Measurements from ENCODE around the gene HESX1.

Gene HESX1

DNA sequence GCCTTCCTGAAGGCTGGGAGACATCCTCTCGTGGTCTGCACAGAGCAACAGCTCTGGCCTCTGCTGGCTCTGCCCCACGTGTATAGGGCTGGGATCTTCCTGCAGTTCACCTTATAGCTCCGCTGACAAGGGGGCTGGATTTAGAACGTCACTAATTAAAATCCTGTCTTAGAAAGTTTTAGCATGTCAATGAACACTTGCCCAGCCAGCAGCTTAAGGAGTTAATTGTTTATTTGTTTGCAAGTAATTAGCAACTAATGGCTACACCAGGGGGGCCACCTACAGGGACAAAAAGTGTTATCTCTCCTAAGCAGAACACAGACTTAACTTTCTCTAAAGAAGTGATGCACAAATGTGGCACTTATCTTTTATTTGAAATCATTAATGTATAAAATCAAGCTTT lies at the start of gene HESX1:
Gene HESX1, minus strand, starts transcription at position 84 of the 403 bp plus-strand sequence. Its CDS starts 60 bp downstream, at position 24.
- no peak for DNase-seq

DNA sequence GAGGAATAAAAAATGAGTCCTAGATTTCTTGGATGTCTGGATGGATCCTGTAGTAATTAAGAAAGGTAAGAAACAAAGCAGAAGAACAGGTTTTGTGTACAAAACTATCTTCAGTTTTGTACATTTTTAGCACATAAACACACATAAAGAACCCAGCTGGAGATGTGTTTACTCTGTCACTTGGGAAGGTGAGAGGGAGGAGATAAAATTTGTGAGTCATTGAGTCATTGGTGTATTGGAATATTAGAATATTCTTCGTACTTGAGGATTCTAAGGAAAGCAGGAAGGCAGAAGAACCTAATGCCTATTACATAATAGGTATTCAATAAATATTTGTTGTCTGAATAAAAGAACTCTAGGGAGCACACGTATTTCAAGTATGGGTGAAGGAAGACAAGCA lies 45.2 kb upstream of the HESX1 start:
- DNase-seq = no peak

- DNase-seq = no peak
These were observed 35.1 kb upstream of the HESX1 start for GRCh38 chr3:57234613-57235575.

DNA sequence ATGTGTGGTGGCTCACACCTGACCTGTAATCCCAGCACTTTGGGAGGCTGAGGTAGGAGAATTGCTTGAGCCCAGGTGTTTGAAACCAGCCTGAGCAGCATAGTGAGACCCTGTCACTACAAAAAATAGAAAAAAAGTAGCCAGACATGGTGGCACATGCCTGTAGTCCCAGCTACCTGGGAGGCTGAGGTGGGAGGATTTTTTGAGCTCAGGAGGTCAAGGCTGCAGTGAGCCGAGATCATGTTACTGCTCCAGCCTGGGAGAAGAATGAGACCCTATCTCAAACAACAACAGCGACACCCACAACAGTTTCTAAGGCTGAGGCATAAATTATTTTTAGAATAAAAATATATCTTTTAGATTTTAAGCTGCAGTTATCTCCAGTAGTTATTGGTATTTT lies 34.0 kb upstream of the HESX1 start:
- DNase-seq = no peak

GRCh38 chr3:57230006-57230405 lies 30.2 kb upstream of the HESX1 start:
- DNase-seq = no peak

DNA sequence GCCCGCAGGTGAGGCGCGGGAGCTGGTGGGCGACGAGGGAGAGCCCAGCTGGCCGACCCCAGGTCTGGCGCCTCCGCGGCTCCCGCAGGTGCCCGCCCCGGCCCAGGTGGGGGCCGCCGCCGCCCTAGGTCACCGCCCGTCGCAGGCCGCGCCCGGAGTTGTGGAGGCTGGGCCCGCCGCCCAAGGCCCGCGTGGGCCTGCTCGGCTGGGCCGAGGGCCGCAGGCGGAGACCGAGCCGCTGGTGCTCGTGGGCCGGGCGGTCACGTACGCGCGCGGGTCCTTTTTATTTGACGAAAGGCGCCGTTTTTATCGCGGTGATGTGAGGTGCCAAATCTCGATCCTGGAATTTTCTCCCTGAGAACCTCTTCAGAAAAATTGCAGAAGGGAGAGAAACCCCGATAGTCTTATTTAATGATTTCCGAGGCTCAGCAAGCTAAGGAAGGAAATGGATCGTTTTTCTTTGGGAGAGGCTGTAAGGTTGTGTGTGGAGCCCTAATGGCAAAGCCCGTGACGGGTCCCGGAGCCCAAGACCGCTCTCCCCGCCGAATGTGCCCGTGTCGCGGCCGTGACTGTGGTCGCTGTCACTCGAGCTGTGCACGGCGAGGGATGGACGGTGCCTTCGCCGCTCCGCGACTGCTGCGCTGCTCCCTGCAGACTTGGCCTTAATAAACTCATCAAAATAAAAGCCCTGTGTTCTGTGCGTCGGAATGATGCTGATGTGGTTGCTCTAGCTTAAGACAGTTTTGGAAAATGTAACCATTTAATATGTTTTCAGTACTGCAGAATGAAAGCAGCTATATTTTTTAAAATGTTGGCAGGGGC lies 28.4 kb upstream of the HESX1 start:
- DNase-seq = peak; percentile 12

DNA sequence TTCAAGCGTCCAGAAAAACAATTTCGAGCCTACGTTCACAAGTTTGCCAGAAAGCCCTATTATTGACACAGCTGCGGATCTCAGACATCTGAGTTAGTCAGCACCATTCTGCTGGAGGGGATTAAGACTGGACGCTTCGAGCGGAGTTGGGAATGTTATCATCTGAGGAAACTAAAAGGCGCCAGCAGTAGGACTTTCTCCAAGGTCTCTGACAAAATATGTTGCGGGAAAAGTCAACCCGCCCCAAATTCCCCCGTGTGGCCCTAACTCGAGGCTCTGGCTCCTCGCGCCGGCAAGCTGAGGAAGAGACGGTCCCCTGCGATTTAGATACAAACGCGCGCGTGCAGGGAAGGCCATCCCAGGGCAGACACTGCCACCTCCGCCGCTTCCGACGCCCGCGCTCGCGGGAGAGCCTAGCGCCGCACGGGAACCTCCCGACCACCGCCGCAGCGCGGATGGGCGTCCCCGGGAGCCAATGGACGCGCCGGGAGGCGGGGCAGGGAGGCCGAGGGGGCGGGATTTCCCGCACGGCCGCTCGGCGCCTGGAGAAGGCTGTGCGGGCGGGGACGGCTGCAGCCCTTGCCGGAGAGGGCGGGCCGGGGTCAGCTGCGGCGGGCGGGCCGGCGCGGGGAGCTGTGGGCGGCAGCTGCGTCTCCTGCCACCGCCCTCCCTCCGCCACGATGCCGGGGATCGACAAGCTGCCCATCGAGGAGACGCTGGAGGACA lies 27.6 kb upstream of the HESX1 start, which contains the start of gene APPL1:
Gene APPL1, plus strand, starts transcription at position 526 of the 726 bp plus-strand sequence. Its CDS starts 155 bp downstream, at position 681.
- peak; percentile 81 for DNase-seq

- DNase-seq = no peak
These were observed 26.4 kb upstream of the HESX1 start for GRCh38 chr3:57226176-57226575.

- no peak for DNase-seq
These were observed 25.1 kb upstream of the HESX1 start for GRCh38 chr3:57224856-57225255.

GRCh38 chr3:57221883-57222282 lies 22.1 kb upstream of the HESX1 start:
- DNase-seq = no peak

DNA sequence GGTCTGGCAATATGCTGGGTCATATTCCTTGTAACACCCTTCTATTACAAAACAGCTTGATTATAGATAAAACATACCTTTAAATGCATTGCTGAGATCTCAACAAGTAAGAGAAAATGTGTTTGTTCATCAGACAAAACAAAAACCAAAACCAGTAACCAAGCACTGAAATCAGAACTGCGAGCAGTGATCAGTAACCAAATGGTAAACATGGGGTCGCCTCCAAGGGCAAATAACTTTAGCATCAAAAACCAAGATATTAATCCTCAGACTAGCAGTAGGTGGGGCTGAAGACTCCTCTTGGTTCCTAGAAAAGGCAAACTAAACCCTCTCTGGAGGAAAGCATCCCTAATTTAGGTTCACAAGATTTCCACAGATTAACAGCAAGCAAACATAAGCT lies 6.6 kb upstream of the HESX1 start:
- no peak for DNase-seq

- no peak for DNase-seq
These were observed 5.1 kb downstream of the HESX1 start for GRCh38 chr3:57194641-57195040.

DNA sequence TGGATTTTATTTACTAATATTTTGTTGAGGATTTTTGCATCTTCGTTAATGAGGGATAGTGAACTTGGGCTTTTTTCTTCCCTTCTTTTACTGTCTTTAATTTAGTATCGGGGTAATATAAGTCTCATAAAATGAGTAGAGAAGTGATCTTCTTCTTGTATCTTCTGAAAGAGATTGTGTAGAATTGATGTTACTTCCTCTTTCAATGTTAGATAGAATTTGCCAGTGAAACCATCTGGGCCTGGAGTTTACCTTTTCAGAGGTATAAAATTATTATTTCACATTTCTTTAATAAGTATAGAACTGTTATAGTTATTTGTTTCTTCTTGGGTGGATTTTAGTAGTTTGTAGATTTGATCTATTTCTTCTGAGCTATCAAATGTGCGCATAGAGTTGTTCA lies 7.8 kb downstream of the HESX1 start:
- no peak for DNase-seq

DNA sequence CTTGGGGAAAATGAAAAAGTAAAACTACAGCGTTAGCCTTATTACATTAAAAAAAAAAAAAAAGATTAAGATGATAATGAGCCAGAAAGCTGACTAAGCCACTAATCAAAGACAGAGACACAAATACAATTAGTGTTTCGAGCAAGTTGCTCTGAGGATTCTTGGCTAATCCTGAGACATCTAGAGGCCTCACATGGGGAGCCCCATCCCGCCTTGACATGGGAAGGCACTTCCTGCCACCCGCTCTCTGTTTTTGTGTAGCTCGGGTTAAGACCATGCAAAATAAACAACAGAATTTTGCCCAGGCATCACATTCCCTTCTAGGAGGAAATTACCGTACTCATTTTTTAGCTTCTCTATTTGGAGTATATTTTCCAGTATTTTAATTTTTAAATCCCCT lies 15.3 kb downstream of the HESX1 start:
- DNase-seq = no peak

GRCh38 chr3:57179580-57180410 lies 20.0 kb downstream of the HESX1 start:
- DNase-seq = no peak

GRCh38 chr3:57176045-57176444 lies 23.7 kb downstream of the HESX1 start:
- DNase-seq = no peak

GRCh38 chr3:57173687-57174086 lies 26.1 kb downstream of the HESX1 start:
- no peak for DNase-seq

DNA sequence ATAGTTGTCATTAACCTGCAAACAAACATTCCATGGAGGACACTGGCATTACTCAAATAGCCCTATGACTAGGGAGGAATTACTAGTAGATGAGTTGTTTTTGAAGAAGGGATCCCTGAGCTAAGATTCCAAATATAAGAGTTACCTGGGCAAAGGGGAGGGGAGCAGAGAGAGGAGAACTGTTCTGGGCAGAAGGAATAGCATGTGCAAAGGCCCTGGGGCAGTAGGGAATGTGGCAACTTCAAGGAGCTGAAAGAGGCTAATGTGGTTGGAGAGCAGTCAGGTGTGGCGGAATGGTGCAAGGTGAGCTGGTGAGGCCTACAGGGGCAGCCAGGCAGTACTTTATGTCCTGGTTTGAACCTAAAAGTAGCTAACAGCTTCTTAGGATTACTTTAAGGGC lies 28.8 kb downstream of the HESX1 start:
- DNase-seq = no peak

DNA sequence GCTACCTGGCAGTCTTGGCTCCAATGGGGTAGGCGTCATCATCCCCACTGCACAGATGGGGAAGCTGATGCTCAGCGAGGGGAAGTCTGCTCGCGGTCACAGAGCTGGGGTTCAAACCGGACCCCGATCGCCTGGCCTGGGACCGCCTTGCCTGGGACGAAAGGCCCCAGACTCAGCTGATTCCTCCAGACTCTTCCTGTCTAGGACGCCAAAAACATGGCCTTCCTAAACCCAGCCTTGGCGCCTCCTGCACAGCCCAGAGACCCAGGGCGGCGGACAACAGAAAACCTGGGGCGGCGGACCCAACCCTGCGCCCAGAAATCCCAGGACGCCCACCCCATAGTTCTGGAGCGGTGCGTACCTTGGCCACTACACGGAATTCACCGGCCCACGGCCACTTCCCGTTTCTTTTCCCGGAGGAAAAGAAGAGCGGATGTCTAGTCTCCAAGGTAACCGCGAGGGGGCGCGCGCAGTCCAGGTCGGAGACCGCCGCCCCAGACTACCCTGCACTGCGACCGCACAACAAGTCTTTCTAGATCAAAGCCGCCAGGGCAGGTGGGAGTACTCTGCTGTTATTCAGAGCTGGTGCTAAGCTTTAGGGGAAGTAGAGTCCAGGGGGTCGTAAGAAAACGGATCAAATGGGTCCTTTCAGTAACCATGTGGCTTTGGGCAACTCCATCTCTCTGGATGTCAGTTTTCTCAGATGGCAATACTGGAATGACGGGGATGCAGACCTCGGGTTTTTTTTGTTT lies 29.7 kb downstream of the HESX1 start:
- peak; percentile 38 for DNase-seq

DNA sequence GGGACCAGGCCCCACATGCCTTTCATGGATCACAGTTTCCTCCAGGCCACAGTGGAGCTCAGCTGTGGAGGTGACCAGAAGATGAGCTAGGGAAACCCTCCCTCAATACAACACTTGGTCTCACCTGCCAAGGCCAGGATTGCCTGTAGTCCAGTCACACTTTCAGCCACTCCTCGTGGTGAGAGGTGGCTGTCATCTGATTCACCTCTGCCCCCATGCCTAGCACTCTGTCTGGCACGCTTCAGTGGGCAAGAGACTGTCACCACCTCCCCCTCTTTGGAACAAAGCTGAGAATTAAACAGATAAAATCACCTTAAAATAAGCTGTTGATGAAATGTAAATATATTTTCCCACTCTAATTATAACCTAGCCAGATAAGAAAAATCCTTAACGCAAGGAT lies 30.7 kb downstream of the HESX1 start:
- no peak for DNase-seq

DNA sequence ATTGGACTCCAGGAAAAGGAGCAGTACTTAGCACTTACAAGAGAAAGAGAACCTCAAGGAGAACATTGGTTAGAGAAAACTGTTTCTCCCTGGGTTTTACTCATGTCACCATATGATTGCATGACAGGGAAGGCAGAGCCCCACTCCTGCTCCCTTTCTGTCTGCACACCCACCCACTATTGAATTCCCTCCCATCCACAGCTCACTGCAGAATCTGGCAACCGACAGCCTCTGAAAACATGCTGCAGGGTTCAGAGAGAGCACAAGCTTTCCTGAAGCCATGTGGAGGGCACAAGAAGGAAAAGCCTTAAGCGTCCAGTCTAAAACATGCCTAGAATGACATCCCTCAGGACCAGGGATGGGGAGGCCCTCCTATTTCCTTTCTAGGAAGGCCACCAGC lies 31.6 kb downstream of the HESX1 start:
- no peak for DNase-seq

All from activated T-cell treated with anti-CD3 and anti-CD28 coated beads for 4 hours (primary cell).